ENCODE measurements around the gene MCEMP1.

- no peak for TF ChIP-seq TCF12 (IDR thresholded peaks at IDR 0.05; ENCODE audit: low read depth)
- no peak for TF ChIP-seq CEBPB (IDR thresholded peaks at IDR 0.05)
- TF ChIP-seq EGR1 (IDR thresholded peaks at IDR 0.05), result no peak
- TF ChIP-seq YY1 (IDR thresholded peaks at IDR 0.05; ENCODE audit: low read depth), result no peak
- TF ChIP-seq REST (IDR thresholded peaks at IDR 0.05; ENCODE audit: low read depth), result no peak
- TF ChIP-seq MAX (IDR thresholded peaks at IDR 0.05), result no peak
- no peak for TF ChIP-seq EP300 (IDR thresholded peaks at IDR 0.05; ENCODE audit: borderline replicate concordance)
- no peak for TF ChIP-seq TAF1 (IDR thresholded peaks at IDR 0.05; ENCODE audit: low read depth)
- no peak for TF ChIP-seq RAD21 (IDR thresholded peaks at IDR 0.05; ENCODE audit: low read depth)
- TF ChIP-seq TEAD4 (IDR thresholded peaks at IDR 0.05), result no peak
- no peak for TF ChIP-seq CREB1 (IDR thresholded peaks at IDR 0.05; ENCODE audit: low read depth)
- no peak for TF ChIP-seq FOXM1 (IDR thresholded peaks at IDR 0.05; ENCODE audit: borderline replicate concordance, low read depth)
Observed at GRCh38 chr19:7638802-7639465, 38.0 kb upstream of the MCEMP1 start.
